Thoracic aorta (tissue), 2 donors: ENCODE results near the gene HEATR3. TPM values are rescaled to one million over a fixed set of nuclear protein-coding genes. Genes with fewer than 3 reads are reported as not detected.
A peak's percentile ranks its signal among the peaks of the same experiment; 100 is the strongest.

Source experiments
- ATAC-seq: fragments of 150-250 bp; one replicate; pipeline ENCODE4 v1.8.0; 2017; ENCODE audit warnings: low read depth; ENCODE audit not compliant: insufficient number of reproducible peaks, low FRiP score
- DNase-seq: peaks from one replicate; pipeline ENCODE4 v3.0.0-alpha.2; 2020; ENCODE audit warnings: low spot score
- H3K27ac ChIP-seq, 2 donors: fragments of 200-600 bp; sonication (generic); 1 replicate in 1 of 2; 2 replicates in 1 of 2; pipeline ENCODE4 v1.5.1; 2016; ENCODE audit warnings: mild to moderate bottlenecking in 2 of 2, moderate library complexity in 2 of 2
- H3K27me3 ChIP-seq: fragments of 200-600 bp; sonication (generic); replicated peaks from 2 replicates; pipeline ENCODE4 v1.6.0; 2016; ENCODE audit warnings: mild to moderate bottlenecking; ENCODE audit not compliant: insufficient read depth
- H3K36me3 ChIP-seq: fragments of 200-600 bp; sonication (generic); one replicate; pipeline ENCODE4 v1.5.1; 2016
- H3K4me1 ChIP-seq, 2 donors: fragments of 200-600 bp; sonication (generic); 1 replicate in 1 of 2; 2 replicates in 1 of 2; pipeline versions ENCODE4 v1.5.1 to v1.6.0; 2016; ENCODE audit warnings: low read depth in 2 of 2, mild to moderate bottlenecking in 1 of 2; ENCODE audit not compliant: control insufficient read depth in 1 of 2
- H3K4me3 ChIP-seq: fragments of 200-600 bp; sonication (generic); 2 replicates; pipeline ENCODE4 v1.5.1; 2016; ENCODE audit warnings: mild to moderate bottlenecking
- H3K9me3 ChIP-seq: fragments of 200-600 bp; sonication (generic); 2 replicates; pipeline ENCODE4 v1.5.1; 2016
- CTCF ChIP-seq: fragments of 200-600 bp; sonication (generic); IDR thresholded peaks from one replicate; pipeline ENCODE4 v1.5.1; 2019; ENCODE audit warnings: antibody characterized with exemption
- total RNA-seq, 2 donors: library from RNA; depleted of rRNA; stranded (reverse); fragments of >200 nt; gene quantifications; one replicate each; pipeline versions ENCODE4 v1.1.0 to v1.2.3, GENCODE V29; 2016

Gene HEATR3
- total RNA-seq, 2 donors from 2014 or later: 23.4 to 30.8 TPM

- no peak for ATAC-seq
- no peak overlapping the region for H3K27ac ChIP-seq
- H3K4me3 ChIP-seq: no peak overlapping the region
- no peaks in the 10 kb centered on the region for H3K36me3 ChIP-seq
- no peak for TF ChIP-seq CTCF
- no peak for DNase-seq
- no peaks in the 10 kb centered on the region for H3K4me1 ChIP-seq
- no peaks in the 10 kb centered on the region for H3K27me3 ChIP-seq
- no peaks in the 10 kb centered on the region for H3K9me3 ChIP-seq
Measured at GRCh38 chr16:50144211-50144610, 78.4 kb downstream of the HEATR3 start.

GRCh38 chr16:50146479-50147435, 81.0 kb downstream of the HEATR3 start:
- TF ChIP-seq CTCF: no peak
- DNase-seq (no peak), ATAC-seq (no peak)
- Histone ChIP-seq H3K4me1 (no peaks in the 10 kb centered on the region), H3K36me3 (no peaks in the 10 kb centered on the region), H3K27me3 (no peaks in the 10 kb centered on the region), H3K4me3 (no peak overlapping the region), H3K27ac (no peak overlapping the region), H3K9me3 (no peaks in the 10 kb centered on the region)

DNA sequence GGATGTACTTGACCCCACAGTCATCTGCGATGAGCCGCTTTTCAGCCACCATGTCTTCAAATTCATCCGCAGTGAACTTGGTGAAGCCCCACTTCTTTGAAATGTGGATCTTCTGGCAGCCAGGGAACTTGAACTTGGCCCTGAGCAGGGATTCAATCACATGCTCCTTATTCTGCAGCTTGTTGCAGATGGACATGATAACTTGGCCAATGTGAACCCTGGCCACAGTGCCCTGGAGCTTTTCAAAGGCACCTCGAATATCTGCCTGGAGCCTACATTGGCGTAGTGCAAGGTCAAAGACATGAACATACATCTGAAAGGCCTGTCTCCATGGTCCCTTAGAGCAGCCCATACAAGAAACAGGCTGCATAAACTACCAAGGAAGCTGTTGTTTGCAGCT, 85.6 kb downstream of the HEATR3 start:
- H3K4me1 ChIP-seq: peaks cover 4 to 13% of the 10 kb centered on the region in 2 donors
- no peak for ATAC-seq
- no peaks in the 10 kb centered on the region for H3K36me3 ChIP-seq
- no peaks in the 10 kb centered on the region for H3K27me3 ChIP-seq
- no peaks in the 10 kb centered on the region for H3K9me3 ChIP-seq
- TF ChIP-seq CTCF: no peak
- no peak overlapping the region for H3K4me3 ChIP-seq
- DNase-seq: no peak
- no peak overlapping the region for H3K27ac ChIP-seq

- Histone ChIP-seq H3K4me3 (peak overlapping the region; percentile 82), H3K27ac (peak overlapping the region in 1 of 2 donors; percentile 93), H3K36me3 (no peaks in the 10 kb centered on the region), H3K27me3 (no peaks in the 10 kb centered on the region), H3K4me1 (peaks cover 7 to 17% of the 10 kb centered on the region in 2 donors), H3K9me3 (no peaks in the 10 kb centered on the region)
- TF ChIP-seq CTCF: no peak
- ATAC-seq: no peak
- no peak for DNase-seq
Measured at GRCh38 chr16:50151756-50152155, 86.0 kb downstream of the HEATR3 start.

DNA sequence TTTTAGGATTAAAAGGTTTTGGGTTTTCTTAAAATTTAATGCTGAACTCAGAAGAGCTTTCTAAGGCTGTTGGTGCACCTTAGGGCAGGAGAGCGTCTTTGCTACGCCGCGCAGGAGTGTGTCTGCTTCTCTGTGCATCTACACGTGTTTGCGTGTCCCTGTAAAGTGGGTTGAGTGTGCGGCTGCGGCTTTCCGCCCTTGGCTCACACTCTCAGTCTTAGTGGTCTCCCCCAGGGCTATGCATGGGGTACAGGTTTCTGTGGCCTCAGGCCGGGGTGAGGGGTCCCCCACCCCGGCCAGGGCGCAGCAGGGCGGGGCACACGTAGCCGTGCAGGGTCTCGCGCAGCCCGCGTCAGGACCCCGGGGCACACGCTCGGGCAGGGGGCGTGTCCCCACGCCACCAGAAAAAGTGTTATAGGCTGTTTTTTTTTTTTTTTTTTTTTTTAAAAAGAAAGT, 86.6 kb downstream of the HEATR3 start:
- ATAC-seq (peak; percentile 19), DNase-seq (no peak)
- H3K4me3 ChIP-seq: peak overlapping the region; percentile 82
- H3K36me3 ChIP-seq: no peaks in the 10 kb centered on the region
- H3K27me3 ChIP-seq: no peaks in the 10 kb centered on the region
- H3K27ac ChIP-seq: peak overlapping the region; percentile 93
- H3K9me3 ChIP-seq: no peaks in the 10 kb centered on the region
- TF ChIP-seq CTCF: no peak
- H3K4me1 ChIP-seq: peaks cover 10 to 23% of the 10 kb centered on the region in 2 donors
